ENCODE results near the gene ZNF462. TPM values are rescaled to one million over a fixed set of nuclear protein-coding genes. Genes with fewer than 3 reads are reported as not detected.

Gene ZNF462
- total RNA-seq, 1 experiment from 2014 or later, result 164 TPM

DNA sequence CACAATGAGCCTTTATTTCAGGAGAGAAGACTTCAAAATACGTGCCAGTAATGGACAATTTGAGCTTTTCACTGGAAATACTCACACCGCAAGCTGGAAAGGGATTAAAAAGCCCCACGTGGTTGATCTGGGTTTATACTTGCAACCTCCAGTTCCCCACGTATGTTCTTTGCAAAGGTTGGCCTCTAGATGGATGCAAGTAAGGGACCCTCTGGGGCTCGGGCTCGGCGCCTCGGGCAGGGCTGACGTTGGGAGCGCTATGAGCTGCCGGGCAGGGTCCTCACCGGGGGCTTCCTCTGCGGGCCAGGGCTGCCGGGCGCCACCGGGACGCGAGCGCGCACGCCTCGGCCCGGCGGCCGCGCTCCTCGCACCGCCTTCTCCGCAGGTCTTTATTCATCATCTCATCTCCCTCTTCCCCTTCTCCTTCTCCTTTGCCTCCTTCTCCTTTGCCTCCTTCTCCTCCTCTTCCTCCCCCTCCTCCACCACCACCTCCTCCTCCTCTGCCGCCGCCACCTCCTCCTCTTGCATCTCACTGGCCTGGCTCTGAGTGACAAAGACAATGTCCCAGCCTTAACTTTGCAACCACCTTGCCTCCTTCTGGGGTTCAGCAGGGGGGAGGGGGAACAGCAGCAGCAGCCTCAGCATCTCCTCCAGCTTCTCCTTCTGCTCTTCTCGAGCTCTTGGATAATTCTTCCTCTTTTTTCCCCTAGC lies 701 bp upstream of the ZNF462 start:
- DNase-seq, result peak; percentile 74
- peak overlapping the region; percentile 98 to 100 (median 99) for H3K27ac Mint-ChIP-seq
- Histone ChIP-seq H3K79me2 (ENCODE audit: insufficient read depth, low read length) (peaks cover 34% of the 10 kb centered on the region), H3K4me2 (ENCODE audit: insufficient read depth, insufficient read length, low read length) (peak overlapping the region; percentile 79), H4K5ac (ENCODE audit: insufficient read length, low read depth, low read length) (no peak overlapping the region), H2BK20ac (ENCODE audit: low read depth, low read length, poor library complexity, severe bottlenecking) (no peak overlapping the region), H2AFZ (ENCODE audit: low read length) (no peak overlapping the region), H3K14ac (ENCODE audit: insufficient read depth, low read length) (peak overlapping the region; percentile 55), H2BK12ac (ENCODE audit: insufficient read length, low read depth, low read length) (no peak overlapping the region), H3K4ac (ENCODE audit: low read depth, low read length) (no peak overlapping the region; the same call in 1 of the 2 replicates), H3K23me2 (ENCODE audit: insufficient read length, low read depth, low read length, poor library complexity, severe bottlenecking) (peaks cover 19% of the 10 kb centered on the region), H3K79me1 (ENCODE audit: insufficient read depth, low read depth, low read length, poor library complexity, severe bottlenecking) (peaks cover 2% of the 10 kb centered on the region), H2BK15ac (ENCODE audit: low read depth, low read length) (no peak overlapping the region), H3K56ac (ENCODE audit: insufficient read length, low read depth, low read length) (no peak overlapping the region), H2BK5ac (ENCODE audit: insufficient read length, low read length) (no peak overlapping the region), H2AK5ac (ENCODE audit: insufficient read length, low read length) (no peak overlapping the region), H3K9me3 (ENCODE audit: control insufficient read depth, low read depth, low read length) (no peaks in the 10 kb centered on the region), H4K91ac (ENCODE audit: insufficient read length, low read depth, low read length) (no peak overlapping the region), H3K4me1 (ENCODE audit: insufficient read depth, low read length) (peaks cover 7% of the 10 kb centered on the region; the same call in 1 of the 2 replicates), H3K27me3 (ENCODE audit: insufficient read depth, low read length) (no peaks in the 10 kb centered on the region), H3K27ac (ENCODE audit: insufficient read length, low read depth, low read length) (peak overlapping the region; percentile 59), H4K8ac (replicated peaks; ENCODE audit: insufficient read length, low read depth, low read length) (no peak overlapping the region), H2BK120ac (ENCODE audit: low read depth, low read length, poor library complexity, severe bottlenecking) (no peak overlapping the region), H3T11ph (ENCODE audit: low read length) (no peak overlapping the region), H4K20me1 (ENCODE audit: control insufficient read depth, insufficient read depth, insufficient read length) (no peaks in the 10 kb centered on the region), H3K18ac (ENCODE audit: insufficient read length, low read depth, low read length) (peak overlapping the region; percentile 51), H3K23ac (ENCODE audit: insufficient read length, low read depth, low read length) (no peak overlapping the region), H3K9ac (ENCODE audit: extremely low read depth, insufficient read length, low read length) (peak overlapping the region; percentile 87)
- peaks cover 15 to 27% (median 23%) of the 10 kb centered on the region in 3 experiments for H3K36me3 Mint-ChIP-seq (ENCODE audit: insufficient read depth in 1 of 3, low read depth in 3 of 3)
- H3K4me1 Mint-ChIP-seq, result peaks cover 39 to 41% of the 10 kb centered on the region in 2 experiments
- no CpG with 5 or more reads among the region's 32 CpGs for WGBS (ENCODE audit: extremely low coverage, insufficient read length, low lambda C conversion rate)
- peak overlapping the region; percentile 93 to 100 for H3K4me3 Mint-ChIP-seq
- no peaks in the 10 kb centered on the region for H3K27me3 Mint-ChIP-seq (ENCODE audit: low read depth)
- 0 out of 3 replicates have a peak, but pooled peaks have one; percentile 17 for TF ChIP-seq CTCF (conservative IDR thresholded peaks at IDR 0.05)
- no peaks in the 10 kb centered on the region; a peak in 2 of 5 replicates for H3K9me3 Mint-ChIP-seq
